ENCODE results near the gene LZTS3. TPM values are rescaled to one million over a fixed set of nuclear protein-coding genes. Genes with fewer than 3 reads are reported as not detected.

LZTS3 gene
- total and polyA plus RNA-seq, 2 experiments from 2014 or later, result 35.3 to 36.4 TPM

DNA sequence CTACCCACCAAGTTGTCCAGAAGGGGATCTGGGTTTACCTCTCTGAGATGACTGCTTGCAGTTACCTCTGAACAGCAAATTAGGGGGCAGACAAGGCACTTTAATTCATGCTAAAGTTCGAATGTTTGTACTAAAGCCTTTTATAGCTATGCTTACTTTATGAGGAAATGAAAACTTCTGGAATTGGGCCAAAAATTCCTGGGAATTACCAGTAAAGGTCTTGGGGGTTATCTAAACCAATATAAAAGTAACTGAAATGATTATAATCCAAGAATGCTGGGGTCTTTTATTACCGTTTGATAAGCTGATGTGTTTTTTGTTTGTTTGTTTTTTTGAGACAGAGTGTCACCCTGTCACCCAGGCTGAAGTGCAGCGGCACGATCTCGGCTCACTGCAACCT is 7.9 kb upstream of the LZTS3 start:
- H3K9me3 ChIP-seq (ENCODE audit: low read depth), result no peaks in the 10 kb centered on the region
- H3K4me1 ChIP-seq (ENCODE audit: insufficient read depth), result no peaks in the 10 kb centered on the region
- H3K79me2 ChIP-seq, result peaks cover 15% of the 10 kb centered on the region
- no peaks in the 10 kb centered on the region for H3K9me2 ChIP-seq (replicated peaks; ENCODE audit: insufficient read depth)
- no peak overlapping the region for H3K27ac ChIP-seq
- TF ChIP-seq, protein P1, sequence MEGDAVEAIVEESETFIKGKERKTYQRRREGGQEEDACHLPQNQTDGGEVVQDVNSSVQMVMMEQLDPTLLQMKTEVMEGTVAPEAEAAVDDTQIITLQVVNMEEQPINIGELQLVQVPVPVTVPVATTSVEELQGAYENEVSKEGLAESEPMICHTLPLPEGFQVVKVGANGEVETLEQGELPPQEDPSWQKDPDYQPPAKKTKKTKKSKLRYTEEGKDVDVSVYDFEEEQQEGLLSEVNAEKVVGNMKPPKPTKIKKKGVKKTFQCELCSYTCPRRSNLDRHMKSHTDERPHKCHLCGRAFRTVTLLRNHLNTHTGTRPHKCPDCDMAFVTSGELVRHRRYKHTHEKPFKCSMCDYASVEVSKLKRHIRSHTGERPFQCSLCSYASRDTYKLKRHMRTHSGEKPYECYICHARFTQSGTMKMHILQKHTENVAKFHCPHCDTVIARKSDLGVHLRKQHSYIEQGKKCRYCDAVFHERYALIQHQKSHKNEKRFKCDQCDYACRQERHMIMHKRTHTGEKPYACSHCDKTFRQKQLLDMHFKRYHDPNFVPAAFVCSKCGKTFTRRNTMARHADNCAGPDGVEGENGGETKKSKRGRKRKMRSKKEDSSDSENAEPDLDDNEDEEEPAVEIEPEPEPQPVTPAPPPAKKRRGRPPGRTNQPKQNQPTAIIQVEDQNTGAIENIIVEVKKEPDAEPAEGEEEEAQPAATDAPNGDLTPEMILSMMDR (IDR thresholded peaks at IDR 0.05; ENCODE audit: poor library complexity), result no peak
- 79% methylated on average over 5 of the region's 5 CpGs for WGBS (ENCODE audit: low lambda C conversion rate, missing lambda C conversion rate)
- no peak overlapping the region for H2AFZ ChIP-seq
- no peak overlapping the region for H3K4me3 ChIP-seq
- no peaks in the 10 kb centered on the region for H3K27me3 ChIP-seq
- H3K36me3 ChIP-seq (replicated peaks; ENCODE audit: insufficient read depth, low read depth), result no peaks in the 10 kb centered on the region
- no peak overlapping the region for H3K4me2 ChIP-seq
- no peaks in the 10 kb centered on the region for H4K20me1 ChIP-seq (ENCODE audit: insufficient read depth, poor library complexity, severe bottlenecking)
- no peak for DNase-seq (ENCODE audit: low spot score)

DNA sequence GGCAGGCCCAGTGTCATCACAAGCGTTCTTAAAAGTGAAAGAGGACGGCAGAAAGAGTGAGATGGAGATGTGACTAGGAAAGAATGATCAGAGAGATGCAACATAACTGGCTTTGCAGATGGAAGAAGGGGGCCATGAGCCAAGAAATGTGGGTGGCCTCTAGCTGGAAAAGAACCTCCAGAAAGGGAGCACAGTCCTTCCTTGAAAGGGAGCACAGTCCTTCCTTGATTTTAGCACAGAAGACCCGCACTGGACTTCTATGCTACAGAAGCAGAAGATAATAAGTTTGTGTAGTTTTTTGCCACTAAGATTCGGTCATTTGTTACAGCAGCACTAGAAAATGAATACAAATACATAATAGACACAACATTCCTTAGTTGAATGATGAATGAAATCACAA is 7.0 kb upstream of the LZTS3 start:
- Histone ChIP-seq H3K4me3 (no peak overlapping the region), H3K79me2 (peaks cover 24% of the 10 kb centered on the region), H3K27me3 (no peaks in the 10 kb centered on the region), H3K36me3 (replicated peaks; ENCODE audit: insufficient read depth, low read depth) (no peaks in the 10 kb centered on the region), H3K4me2 (no peak overlapping the region), H3K9me3 (ENCODE audit: low read depth) (no peaks in the 10 kb centered on the region), H3K4me1 (ENCODE audit: insufficient read depth) (peaks cover 3% of the 10 kb centered on the region), H4K20me1 (ENCODE audit: insufficient read depth, poor library complexity, severe bottlenecking) (no peaks in the 10 kb centered on the region), H2AFZ (no peak overlapping the region), H3K27ac (no peak overlapping the region), H3K9me2 (replicated peaks; ENCODE audit: insufficient read depth) (no peaks in the 10 kb centered on the region)
- no peak for DNase-seq (ENCODE audit: low spot score)
- TF ChIP-seq, protein P1 (IDR thresholded peaks at IDR 0.05; ENCODE audit: poor library complexity), result no peak
- TF ChIP-seq EZH2phosphoT487 (IDR thresholded peaks at IDR 0.05; ENCODE audit: low read depth, severe bottlenecking, unreplicated experiment) (no peak), EZH2 (IDR thresholded peaks at IDR 0.05; ENCODE audit: borderline replicate concordance) (no peak)
- WGBS (ENCODE audit: low lambda C conversion rate, missing lambda C conversion rate), result 76% methylated on average over 4 of the region's 4 CpGs

DNA sequence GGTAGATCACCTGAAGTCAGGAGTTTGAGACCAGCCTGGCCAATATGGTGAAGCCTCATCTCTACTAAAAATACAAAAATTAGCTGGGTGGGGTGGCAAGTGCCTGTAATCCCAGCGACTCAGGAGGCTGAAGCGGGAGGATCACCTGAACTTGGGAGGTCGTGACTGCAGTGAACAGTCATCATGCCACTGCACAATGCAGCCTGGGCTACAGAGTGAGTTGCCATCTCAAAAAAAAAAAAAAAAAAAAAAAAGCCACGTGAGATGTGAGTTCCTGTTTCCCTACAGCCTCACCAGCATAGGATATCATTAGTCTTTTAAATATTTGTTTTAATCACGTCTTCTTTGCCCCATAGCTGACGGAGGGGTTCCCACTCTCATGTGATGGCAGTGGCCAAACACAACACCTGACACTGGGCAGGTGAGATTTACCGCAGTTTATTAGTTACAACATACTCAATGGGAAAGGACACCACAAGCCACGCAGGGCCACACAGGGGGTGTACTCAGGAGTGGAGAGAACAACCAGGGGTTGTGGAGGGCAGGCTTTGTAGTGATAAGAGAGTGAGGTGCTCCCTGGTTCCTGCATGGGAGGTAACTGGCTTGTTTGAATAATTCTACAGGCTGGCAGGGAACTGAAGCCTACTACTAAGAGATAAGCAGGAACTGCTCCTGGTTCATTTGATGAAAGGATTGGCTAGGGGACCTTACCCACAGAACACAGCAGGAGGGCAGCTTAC is 4.6 kb upstream of the LZTS3 start:
- H3K9me2 ChIP-seq (replicated peaks; ENCODE audit: insufficient read depth), result no peaks in the 10 kb centered on the region
- H3K4me3 ChIP-seq, result no peak overlapping the region
- H2AFZ ChIP-seq, result no peak overlapping the region
- H3K79me2 ChIP-seq, result peaks cover 30% of the 10 kb centered on the region
- no peaks in the 10 kb centered on the region for H3K36me3 ChIP-seq (replicated peaks; ENCODE audit: insufficient read depth, low read depth)
- H3K9me3 ChIP-seq (ENCODE audit: low read depth), result no peaks in the 10 kb centered on the region
- H4K20me1 ChIP-seq (ENCODE audit: insufficient read depth, poor library complexity, severe bottlenecking), result no peaks in the 10 kb centered on the region
- no peaks in the 10 kb centered on the region for H3K27me3 ChIP-seq
- H3K27ac ChIP-seq, result no peak overlapping the region
- WGBS (ENCODE audit: low lambda C conversion rate, missing lambda C conversion rate), result 83% methylated on average over 8 of the region's 8 CpGs
- H3K4me1 ChIP-seq (ENCODE audit: insufficient read depth), result peaks cover 6% of the 10 kb centered on the region
- H3K4me2 ChIP-seq, result no peak overlapping the region
- DNase-seq (ENCODE audit: low spot score), result no peak
- TF ChIP-seq EZH2 (IDR thresholded peaks at IDR 0.05; ENCODE audit: borderline replicate concordance), result no peak
- TF ChIP-seq, protein P1 (IDR thresholded peaks at IDR 0.05; ENCODE audit: poor library complexity), result no peak
- TF ChIP-seq EZH2phosphoT487 (IDR thresholded peaks at IDR 0.05; ENCODE audit: low read depth, severe bottlenecking, unreplicated experiment), result no peak
